T-helper 1 cell (primary cell): ENCODE results near the gene SMIM10L2A.
"Not testable (repeated sequence)": the region's sequence is repeated elsewhere in the genome, so short reads cannot be mapped to it uniquely, and the experiment has no call there.

ENCODE experiments used
- DNase-seq, 5 donors: peaks; one replicate each; pipeline ENCODE4 v3.0.0-alpha.2; 2012 to 2020
- total RNA-seq, 4 donors: gene quantifications; one replicate each; lab custom pipeline; 2026; lab: John Stamatoyannopoulos, UW

Gene SMIM10L2A
- 1.3 to 3.5 (median 2.0) reads per million in 4 donors for total RNA-seq

DNA sequence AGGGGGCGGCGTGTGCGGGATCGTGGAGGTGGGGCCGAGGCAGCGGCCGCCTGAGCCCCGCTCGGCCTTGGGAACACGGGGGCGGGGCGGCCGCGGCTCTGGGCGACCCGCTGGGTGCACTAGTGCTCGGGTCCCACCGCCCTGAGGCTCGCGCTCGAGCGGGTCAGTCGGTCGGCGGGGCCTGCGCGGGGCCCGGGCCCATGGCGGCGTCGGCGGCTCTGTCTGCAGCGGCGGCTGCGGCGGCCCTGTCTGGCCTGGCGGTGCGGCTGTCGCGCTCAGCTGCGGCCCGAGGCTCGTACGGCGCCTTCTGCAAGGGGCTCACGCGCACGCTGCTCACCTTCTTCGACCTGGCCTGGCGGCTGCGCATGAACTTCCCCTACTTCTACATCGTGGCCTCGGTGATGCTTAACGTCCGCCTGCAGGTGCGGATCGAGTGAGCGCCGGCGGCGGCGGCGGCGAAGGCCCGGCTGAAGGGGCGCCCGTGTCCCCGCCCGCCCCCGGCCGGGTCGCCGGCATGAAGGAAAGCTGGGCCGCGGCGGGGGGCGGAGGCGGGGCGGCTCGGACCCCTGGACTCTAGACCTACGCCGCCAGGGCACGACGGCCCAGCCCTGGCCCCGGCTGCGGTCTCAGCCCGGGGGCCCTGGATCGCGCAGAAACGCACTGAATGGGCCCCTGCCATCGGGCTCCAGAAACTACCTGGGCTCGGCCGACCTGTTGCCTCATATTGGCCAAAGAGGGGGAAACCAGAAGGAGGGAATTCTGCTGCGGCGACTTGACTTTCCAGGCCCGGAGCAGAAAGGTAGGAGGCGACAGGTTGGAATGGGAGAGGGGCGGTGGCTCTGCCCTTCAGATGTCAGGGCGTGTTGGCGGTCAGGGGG lies at the start of gene SMIM10L2A:
TSS of gene SMIM10L2A (plus strand) at position 13 of the 878 bp plus-strand sequence. CDS start at position 201, 188 bp downstream.
- peak in 2 of 5 donors; percentile 1 to 8 for DNase-seq

DNA sequence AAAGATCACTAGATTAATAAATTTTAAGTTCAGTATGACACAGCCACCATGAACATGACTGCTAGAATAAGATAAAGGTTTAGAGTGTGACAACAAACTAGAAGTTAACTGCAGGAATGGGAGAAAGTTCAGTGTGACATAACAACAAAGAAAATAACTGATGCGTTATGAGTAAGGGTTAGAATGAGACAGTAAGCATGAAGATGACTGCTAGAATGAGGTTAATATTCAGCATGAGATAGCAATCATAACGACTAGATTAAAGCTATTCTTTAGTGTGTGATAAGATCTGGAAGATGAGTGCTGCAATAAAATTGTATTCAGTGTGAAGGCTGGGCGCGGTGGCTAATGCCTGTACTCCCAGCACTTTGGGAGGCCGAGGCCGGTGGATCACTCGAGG lies 48.4 kb upstream of the SMIM10L2A start:
- no peak for DNase-seq

DNA sequence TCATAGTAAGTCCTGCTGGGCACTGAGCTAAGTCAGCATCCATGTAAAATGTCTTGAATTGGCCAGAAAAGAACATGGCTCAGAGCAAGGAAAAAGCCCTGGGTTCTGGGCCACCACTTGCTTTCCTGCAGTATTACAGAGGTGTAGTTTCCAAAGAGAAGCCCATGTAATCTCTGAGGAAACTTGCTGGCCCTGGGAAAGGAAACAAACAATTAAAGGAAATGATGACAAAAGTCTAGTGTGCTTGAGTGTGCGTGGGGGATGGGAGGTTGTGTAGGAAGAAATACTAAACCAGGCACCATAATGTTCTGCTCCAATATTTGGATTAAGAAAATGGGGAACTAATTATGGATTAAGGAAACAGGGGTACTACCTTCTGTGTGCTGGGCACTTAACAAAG lies 39.5 kb upstream of the SMIM10L2A start:
- DNase-seq = peak in 1 of 5 donors; percentile 8

DNA sequence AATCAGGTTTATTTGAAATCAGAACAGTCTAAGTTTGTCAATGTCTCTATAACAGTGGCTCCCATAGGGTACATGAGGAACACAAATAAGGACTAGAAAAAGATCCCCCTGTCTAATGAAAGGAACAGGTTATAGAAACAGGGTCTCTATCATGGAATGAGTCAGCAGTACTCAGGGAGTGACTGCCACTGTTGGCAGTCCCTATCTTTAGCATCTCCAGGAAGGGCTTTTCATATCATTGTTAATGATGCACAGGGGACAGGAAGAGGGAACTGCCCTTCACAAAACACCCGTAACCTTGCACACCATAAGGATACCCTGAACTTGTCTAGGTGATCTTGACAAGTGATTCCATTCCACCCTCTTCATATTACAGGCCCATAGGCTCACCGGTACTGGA lies 38.5 kb upstream of the SMIM10L2A start:
- DNase-seq = peak in 1 of 5 donors; percentile 38

DNA sequence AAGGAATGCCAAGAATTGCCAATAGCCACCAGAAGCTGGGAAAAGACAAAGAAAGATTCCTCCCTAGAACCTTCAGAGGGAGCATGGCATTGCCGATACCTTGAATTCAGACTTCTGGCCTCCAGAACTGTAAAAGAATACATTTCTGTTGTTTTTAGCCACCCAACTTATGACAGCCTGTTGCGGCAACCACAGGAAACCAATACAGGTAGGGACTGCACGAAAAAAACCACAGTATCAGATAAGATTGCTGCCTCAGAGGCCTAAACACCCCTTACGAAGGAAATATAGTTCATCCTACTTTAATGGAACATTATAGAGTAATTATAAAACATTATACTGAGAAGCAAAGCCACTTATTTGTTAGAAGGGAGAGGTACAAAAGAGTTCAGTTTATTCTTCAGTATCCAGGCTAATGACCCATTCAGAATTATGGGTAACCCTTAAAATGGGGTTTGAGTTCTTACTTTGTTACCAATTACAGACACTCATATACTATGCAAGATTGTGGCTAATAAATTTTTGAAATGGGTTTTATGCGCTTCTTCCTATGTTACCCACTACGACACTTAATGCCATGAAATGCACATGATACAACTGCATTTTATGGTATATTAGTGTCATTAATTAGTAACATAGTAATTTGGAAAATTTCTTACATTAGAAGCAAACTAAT lies 37.4 kb upstream of the SMIM10L2A start:
- peak; percentile 8 to 80 (median 29) for DNase-seq

DNA sequence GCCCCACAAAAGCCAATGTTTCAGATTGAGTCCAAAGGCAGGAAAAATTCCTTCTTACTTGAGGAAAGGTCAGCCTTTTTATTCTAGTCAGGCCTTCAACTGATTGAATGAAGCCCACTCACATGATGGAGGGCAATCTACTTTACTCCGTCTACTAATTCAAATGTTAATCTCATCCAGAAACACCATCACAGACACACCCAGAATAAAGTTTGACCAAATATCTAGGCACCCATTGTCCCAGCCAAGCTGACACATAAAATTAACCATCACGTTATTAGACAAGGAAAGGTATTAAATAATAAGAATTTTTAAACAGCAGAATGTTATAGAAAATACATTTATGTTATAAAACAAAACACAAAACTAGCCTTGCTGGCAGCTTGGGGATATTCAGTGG lies 32.9 kb upstream of the SMIM10L2A start:
- DNase-seq = no peak

DNA sequence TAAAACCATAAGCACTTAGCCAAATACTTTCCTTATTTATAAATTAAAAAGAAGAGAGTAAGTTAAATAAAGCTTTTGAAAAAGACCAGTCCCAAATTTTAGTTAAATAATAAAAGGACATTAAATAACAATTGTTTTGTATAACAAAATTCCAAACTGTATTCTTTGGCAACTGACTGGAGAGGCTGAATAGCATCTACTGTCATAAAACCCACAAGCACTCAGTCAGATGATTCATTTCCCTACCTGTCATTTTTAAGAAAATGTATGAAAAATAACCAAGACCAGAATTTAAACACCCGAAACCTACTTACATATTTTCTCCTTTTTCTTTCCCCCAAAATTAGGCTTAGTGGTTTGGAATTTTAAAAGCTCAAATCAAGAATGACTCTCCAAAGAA lies 32.5 kb upstream of the SMIM10L2A start:
- no peak for DNase-seq

DNA sequence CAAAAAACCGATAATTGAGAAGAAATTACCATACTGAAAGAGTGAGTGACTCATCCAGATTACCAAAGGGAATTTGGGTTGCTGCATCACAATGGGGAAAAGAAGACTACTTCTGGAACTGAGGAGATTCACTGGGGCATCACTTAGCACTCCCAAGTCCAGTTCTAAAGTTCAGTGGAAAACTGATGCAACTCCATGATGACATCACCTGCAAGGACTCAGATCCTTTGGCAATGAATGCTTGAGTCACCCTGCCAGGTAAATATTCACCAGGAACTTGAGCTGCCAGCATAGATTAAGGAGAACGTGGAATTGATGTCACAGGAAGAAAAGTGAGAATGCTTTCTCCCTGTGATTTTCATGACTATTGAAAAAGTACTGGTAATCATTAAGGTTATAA lies 32.0 kb upstream of the SMIM10L2A start:
- no peak for DNase-seq

DNA sequence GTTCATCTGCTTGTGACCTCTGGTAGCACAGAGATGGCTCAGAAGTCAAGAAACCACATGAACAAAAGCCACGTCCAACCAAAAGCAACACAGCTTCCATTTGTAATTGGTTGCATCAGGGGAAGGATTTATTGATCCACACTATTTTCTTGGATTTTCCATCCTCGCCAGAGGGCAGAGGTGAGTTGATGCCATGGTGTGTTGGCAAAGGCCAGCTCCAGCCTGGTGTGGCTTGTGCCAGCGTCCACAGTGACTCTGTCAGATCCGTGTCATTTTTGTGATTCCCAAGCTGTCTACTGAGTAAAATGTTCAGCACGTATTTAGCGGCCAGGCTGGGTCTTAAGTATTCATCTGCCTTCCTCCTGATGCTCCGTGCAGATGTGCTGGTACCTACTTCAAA lies 30.0 kb upstream of the SMIM10L2A start:
- no peak for DNase-seq

DNA sequence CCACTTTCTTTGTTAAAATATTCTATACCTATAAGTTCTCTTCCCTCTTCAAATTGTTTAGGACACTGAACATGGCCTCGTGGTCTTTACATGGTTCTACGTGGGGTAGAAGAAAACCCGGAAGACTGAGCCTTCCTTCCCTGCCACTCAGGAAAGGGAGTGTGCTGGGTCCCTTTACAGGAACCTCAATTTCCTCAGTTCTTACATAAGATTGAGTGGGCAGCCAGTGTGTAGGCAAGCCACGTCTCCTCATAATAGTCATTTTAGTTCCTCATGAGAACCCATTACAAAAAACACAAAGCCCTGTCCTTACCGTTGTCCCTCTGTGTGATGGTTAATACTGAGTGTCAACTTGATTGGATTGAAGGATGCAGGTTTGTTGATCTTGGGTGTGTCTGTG lies 28.7 kb upstream of the SMIM10L2A start:
- no peak for DNase-seq

DNA sequence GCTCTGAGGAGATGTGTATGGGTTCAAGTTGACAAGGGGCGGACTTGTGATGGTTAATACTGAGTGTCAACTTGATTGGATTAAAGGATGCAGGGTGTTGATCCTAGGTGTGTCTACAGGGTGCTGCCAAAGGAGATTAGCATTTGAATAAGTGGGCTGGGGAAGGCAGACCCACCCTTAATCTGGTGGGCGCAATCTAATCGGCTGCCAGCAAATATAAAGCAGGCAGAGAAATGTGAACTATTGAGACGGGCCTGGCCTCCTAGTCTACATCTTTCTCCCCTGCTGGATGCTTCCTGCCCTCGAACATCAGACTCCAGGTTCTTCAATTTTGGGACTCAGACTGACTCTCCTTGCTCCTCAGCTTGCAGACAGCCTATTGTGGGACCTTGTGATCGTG lies 26.7 kb upstream of the SMIM10L2A start:
- no peak for DNase-seq

DNA sequence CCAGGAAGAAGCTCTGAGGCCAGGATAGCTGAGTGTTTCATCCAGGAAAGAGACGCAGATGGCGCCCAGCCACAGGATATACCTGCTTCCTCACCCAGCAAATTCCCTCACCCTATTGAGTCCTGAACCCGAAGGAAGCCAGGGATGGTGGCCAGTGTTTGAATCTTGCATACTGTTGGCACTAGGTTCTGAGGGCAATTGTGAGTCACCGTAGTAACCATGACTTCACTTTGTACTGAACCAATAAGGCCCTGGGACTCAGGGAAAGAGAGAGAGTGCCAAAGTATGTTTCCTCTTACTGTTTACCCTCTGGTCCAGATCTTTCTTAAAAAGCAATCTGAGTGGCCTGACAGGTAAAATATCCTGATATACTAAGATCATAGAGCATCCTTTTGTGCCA lies 25.6 kb upstream of the SMIM10L2A start:
- no peak for DNase-seq

DNA sequence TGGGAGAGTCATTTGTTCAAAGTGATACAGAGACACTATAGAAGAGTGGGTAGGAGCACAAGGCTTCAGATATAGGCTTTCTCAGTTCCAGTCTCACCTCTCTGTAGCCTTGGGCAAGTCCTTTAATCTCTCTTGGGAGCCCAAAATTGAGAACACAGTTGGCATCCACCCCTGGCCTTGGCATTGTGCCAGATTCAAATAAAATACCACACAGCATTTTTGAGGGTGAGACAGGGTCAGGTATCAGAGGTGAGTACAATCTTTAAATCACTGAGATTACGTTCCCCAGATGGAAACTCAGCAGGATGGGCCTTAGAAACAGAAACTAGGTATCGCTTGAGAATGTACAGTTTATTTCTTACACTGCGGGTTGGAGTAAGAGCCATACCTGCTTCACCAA lies 25.2 kb upstream of the SMIM10L2A start:
- no peak for DNase-seq

DNA sequence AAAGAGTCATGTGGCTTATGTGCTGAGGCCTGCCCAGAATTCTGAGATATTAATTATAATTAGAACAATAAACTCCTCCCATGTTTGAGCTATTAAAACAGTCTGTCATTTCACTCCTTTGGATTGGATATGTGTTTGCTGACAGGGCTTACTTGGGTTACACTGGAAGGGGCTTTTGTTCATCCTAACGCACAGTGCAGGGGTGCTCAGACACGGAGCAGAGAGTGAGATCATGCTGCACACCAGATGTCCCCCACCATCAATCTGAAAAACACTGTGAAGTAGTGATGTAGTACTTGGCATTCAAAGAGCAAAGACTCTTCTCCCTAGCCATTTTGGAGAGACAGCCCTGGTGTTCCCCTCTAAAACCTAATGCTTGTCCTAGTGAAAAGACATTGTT lies 24.1 kb upstream of the SMIM10L2A start:
- DNase-seq = no peak

DNA sequence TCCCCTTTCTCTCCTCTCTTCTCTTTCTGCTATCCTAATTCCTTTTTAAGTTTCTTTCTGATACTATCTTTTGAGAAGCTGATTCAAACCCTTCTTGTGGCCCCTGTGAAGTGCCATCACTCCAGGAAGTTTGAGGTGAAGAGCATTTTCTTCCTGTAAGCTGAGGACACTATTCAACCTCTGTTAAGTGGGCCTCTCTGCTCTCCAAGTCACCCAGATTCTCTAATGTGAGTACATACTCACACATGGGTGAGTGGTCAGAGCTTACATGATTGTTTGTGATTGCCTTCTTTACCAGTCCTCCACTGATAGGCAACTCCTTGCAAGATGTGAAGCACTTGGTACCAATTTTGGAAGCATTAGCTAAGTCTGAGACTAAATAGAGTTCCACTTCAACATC lies 18.4 kb upstream of the SMIM10L2A start:
- peak in 1 of 5 donors; percentile 15 for DNase-seq

DNA sequence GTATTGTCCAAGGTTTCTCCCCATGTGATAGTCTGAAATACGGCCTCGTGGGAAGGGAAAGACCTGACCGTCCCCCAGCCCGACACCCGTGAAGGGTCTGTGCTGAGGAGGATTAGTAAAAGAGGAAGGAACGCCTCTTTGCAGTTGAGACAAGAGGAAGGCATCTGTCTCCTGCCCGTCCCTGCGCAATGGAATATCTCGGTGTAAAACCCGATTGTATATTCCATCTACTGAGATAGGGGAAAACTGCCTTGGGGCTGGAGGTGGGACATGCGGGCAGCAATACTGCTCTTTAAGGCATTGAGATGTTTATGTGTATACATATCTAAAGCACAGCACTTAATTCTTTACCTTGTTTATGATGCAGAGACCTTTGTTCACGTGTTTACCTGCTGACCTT lies 15.3 kb upstream of the SMIM10L2A start:
- not testable (repeated sequence) for DNase-seq

DNA sequence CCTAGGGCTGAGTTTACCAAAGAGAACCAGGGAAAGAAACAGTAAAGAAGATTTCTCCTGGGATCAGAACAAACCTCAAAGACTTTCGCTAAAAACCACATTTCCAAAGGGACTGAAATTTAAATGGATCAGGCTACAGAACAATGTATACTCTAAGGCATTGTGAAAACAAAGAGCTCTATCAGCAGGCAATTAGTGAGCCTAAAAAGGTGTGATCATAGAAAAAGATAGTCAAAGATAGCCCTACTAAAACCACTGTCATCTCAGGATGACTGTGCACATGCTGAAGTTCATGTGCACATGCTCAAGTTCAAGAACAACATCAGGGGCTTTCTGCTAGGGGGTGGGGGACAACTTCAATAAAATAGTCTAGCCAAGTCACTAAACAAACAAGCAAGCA lies 12.9 kb upstream of the SMIM10L2A start:
- no peak for DNase-seq

DNA sequence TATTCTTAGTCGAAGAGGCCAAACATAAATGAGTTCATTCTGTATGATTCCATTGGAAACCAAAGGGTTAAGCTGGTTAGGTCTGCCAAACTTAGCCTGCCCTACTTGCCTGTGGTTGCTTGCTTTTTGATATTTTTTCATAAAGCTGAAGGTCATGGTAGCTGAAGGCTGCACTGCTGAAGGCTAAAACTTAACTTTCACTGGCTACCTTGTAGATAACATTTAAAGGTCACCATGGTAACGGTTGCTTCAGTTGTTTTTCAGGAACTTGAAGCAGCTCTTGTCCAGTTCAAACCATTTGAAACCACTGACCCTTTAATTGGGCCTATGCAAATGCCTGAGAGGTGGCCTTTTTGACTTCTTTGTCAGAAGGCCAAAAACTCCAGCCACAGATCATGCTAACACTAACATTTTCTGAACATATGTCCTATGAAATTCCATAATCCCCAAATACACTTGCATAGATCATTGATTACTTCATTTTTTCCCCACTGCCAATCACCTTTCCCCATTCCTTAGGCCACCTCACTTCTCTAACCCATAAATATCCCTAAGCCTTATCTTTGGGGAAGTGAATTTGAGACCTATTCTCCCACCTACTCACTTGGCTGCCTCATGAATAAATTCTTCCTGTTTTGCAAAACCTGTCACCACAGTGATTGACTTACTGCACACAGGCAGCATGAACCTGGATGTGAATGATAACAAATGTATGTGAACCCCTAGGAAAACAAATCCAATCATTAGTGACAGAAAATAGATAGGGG lies 10.7 kb upstream of the SMIM10L2A start:
- no peak for DNase-seq

DNA sequence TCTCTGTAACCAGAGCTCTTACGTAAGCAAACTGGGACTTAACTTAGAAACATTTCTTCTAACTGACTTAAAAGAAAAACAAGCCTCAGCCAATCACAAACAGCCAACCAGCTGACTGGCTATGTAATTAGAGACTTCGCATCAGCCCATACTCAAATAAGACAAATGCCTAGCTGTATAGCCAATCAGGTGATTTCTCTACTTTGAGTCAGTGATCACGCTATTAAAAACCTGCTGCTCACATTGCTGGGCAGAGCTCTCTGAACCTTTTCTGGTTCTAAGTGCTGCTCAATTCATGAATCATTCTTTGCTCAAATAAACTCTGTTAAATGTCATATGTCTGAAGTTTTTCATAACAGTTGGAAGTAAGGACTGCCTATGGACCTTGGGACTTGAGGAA lies 9.9 kb upstream of the SMIM10L2A start:
- no peak for DNase-seq

DNA sequence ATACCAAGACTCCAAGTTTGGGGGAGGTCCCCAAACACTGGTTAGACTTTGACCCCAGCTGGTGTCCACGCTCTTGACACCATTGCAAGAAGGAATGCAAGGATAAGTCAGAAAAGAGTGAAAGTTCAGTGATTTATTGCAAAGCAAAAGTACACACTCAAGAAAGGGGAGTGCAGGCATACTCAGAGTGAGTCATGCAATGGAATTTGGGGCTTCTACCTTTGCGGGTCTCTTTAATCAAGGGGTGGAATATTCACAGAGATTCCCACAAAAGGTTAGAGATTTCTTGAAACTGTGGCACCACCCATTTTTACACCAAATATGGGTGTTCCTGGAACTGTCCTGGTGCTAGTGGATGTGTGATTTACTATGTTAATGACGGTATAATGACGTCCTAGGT lies 5.2 kb upstream of the SMIM10L2A start:
- no peak for DNase-seq

DNA sequence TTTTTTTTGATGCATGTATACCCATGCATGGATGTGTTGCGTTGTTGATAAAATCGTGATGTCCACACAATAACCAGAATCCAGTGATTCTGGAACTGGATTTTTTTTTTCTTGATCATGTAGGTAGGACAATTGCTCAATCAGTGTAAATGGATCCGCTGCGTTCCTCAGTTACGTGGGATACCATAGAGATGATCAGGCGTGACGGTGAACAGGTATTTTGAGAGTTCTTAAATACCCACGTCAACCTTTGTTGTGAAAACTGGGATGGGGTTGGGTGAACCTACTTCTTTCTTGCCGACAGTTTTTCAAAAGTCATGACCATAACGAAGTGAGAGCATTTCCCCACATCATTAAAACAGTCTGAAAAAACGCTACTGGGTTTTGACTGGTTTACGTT lies 913 bp upstream of the SMIM10L2A start:
- DNase-seq = no peak

DNA sequence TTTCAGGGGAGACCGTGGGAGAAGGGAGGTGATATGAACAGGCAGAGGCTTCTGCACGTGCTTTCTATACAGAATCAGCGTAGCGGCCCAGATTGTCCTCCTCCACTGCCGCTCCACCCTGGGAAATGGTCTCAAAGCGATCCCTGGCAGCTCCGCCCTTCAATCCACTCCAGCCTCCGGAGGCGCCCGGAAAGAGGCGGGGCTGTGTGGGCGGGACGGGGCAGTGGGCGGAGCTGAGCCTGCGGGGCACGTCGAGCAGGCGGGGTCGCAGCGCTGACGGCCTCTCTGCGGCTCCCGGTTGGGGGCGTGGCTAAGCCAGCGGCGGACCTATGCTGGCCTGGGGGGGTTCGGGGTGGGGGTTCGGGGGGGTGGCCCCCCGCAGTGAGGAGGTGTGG lies 210 bp upstream of the SMIM10L2A start:
- DNase-seq = peak; percentile 78 to 85 (median 79)

DNA sequence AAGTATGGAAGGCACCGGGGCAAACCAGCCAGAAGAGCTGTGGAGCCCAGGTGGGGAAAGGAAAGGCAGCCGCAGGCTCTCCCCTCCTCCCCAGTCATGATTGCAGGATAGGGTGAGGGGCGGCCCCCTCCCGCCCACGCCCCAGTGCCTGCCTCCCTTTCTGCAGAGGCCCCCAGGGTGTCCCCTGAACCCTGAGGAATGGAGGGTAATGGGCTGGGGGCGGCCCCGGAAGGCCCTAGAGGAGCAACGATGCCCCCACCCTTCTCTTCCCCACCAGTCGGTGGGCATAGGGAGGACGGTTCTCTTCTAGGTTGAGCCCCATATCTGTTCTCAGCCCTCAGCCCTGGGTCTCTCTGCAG lies 1.0 kb downstream of the SMIM10L2A start:
- DNase-seq = not testable (repeated sequence)
